Activated naive CD4-positive, alpha-beta T cell treated with anti-CD3 and anti-CD28 coated beads, Interleukin-2, amount 50 U/mL, for 72 hours (primary cell): Measurements from ENCODE around the gene TMCO1. TPM values are rescaled to one million over a fixed set of nuclear protein-coding genes. Genes with fewer than 3 reads are reported as not detected.
A peak's percentile ranks its signal among the peaks of the same experiment; 100 is the strongest.
"Not testable (repeated sequence)": the region's sequence is repeated elsewhere in the genome, so short reads cannot be mapped to it uniquely, and the experiment has no call there.

Experiments used
- ATAC-seq, 2 donors: fragments of 150-1000 bp; cut with Tn5 transposase; 2 replicates each; pipeline ENCODE4 v1.10.0; 2021; ENCODE audit warnings: mild to moderate bottlenecking in 2 of 2, moderate library complexity in 2 of 2
- DNase-seq, 2 donors: peaks; one replicate each; pipeline ENCODE4 v3.0.0; 2021 to 2022; ENCODE audit warnings: low spot score in 2 of 2
- H3K27ac Mint-ChIP-seq, 2 donors: one replicate each; pipeline ENCODE4 v1.8.0; 2022; ENCODE audit warnings: mild to moderate bottlenecking in 2 of 2, mixed read lengths in 2 of 2
- H3K36me3 Mint-ChIP-seq, 2 donors: one replicate each; pipeline ENCODE4 v1.8.0; 2022; ENCODE audit warnings: mixed read lengths in 2 of 2
- H3K9me3 Mint-ChIP-seq, 2 donors: one replicate each; pipeline ENCODE4 v1.8.0; 2022; ENCODE audit warnings: mixed read lengths in 2 of 2
- total RNA-seq, 2 donors: library from RNA; stranded (reverse); gene quantifications; one replicate each; pipeline ENCODE4 v1.2.3, GENCODE V29; 2022

Gene TMCO1
- total RNA-seq, 2 donors from 2014 or later: 58.1 to 72.0 TPM

GRCh38 chr1:165703648-165704047, 65.0 kb downstream of the TMCO1 start:
- DNase-seq (no peak), ATAC-seq (no peak)
- no peak overlapping the region for H3K27ac Mint-ChIP-seq
- H3K36me3 Mint-ChIP-seq: no peaks in the 10 kb centered on the region
- H3K9me3 Mint-ChIP-seq: no peaks in the 10 kb centered on the region

- not testable (repeated sequence) for ATAC-seq, H3K9me3 Mint-ChIP-seq, DNase-seq, H3K36me3 Mint-ChIP-seq, H3K27ac Mint-ChIP-seq
These were observed 66.7 kb downstream of the TMCO1 start for GRCh38 chr1:165701922-165702321.

- ATAC-seq (no peak), DNase-seq (no peak)
- H3K9me3 Mint-ChIP-seq: no peaks in the 10 kb centered on the region
- peaks cover 5 to 7% of the 10 kb centered on the region in 2 donors for H3K36me3 Mint-ChIP-seq
- H3K27ac Mint-ChIP-seq: peak overlapping the region in 1 of 2 donors; percentile 100
These were observed 69.1 kb downstream of the TMCO1 start for GRCh38 chr1:165699577-165699976.

GRCh38 chr1:165698761-165699052, 70.0 kb downstream of the TMCO1 start:
- no peak for ATAC-seq
- no peak for DNase-seq
- H3K27ac Mint-ChIP-seq: peak overlapping the region; percentile 89 to 100
- H3K9me3 Mint-ChIP-seq: no peaks in the 10 kb centered on the region
- H3K36me3 Mint-ChIP-seq: peaks cover 7 to 8% of the 10 kb centered on the region in 2 donors

- DNase-seq (peak; percentile 87 to 91), ATAC-seq (peak; percentile 93 to 95)
- Mint-ChIP-seq H3K9me3 (no peaks in the 10 kb centered on the region), H3K36me3 (peaks cover 12 to 13% of the 10 kb centered on the region in 2 donors), H3K27ac (peak within 1 kb of the TSS; percentile 97 to 100)
These were observed 70.5 kb downstream of the TMCO1 start, which contains the start of gene ALDH9A1 for GRCh38 chr1:165697881-165698760. Gene ALDH9A1, minus strand, starts transcription at chr1:165698562. Its CDS starts 4 bp downstream, at chr1:165698558.

GRCh38 chr1:165697491-165697880, 71.2 kb downstream of the TMCO1 start:
- DNase-seq: no peak
- H3K36me3 Mint-ChIP-seq: peaks cover 13 to 15% of the 10 kb centered on the region in 2 donors
- H3K27ac Mint-ChIP-seq: peak overlapping the region; percentile 97 to 100
- no peaks in the 10 kb centered on the region for H3K9me3 Mint-ChIP-seq
- ATAC-seq: no peak

GRCh38 chr1:165696625-165697100, 72.0 kb downstream of the TMCO1 start:
- peak overlapping the region in 1 of 2 donors; percentile 100 for H3K27ac Mint-ChIP-seq
- ATAC-seq: no peak

GRCh38 chr1:165695031-165695430, 73.6 kb downstream of the TMCO1 start:
- Mint-ChIP-seq H3K27ac (no peak overlapping the region), H3K9me3 (no peaks in the 10 kb centered on the region), H3K36me3 (peaks cover 13 to 23% of the 10 kb centered on the region in 2 donors)
- no peak for DNase-seq
- ATAC-seq: no peak

More at GRCh38 chr1:165696625-165697100, 72.0 kb downstream of the TMCO1 start:
- no peaks in the 10 kb centered on the region for H3K9me3 Mint-ChIP-seq
- peaks cover 13 to 23% of the 10 kb centered on the region in 2 donors for H3K36me3 Mint-ChIP-seq
- DNase-seq: no peak

- no peak overlapping the region for H3K27ac Mint-ChIP-seq
- ATAC-seq: no peak
- H3K9me3 Mint-ChIP-seq: peaks cover 0 to 6% of the 10 kb centered on the region in 2 donors
- H3K36me3 Mint-ChIP-seq: peaks cover 7 to 37% of the 10 kb centered on the region in 2 donors
- no peak for DNase-seq
These were observed 80.6 kb downstream of the TMCO1 start for GRCh38 chr1:165688046-165688445.

- H3K27ac Mint-ChIP-seq: peak overlapping the region; percentile 3 to 41
- H3K9me3 Mint-ChIP-seq: peaks cover 0 to 11% of the 10 kb centered on the region in 2 donors
- peaks cover 17 to 40% of the 10 kb centered on the region in 2 donors for H3K36me3 Mint-ChIP-seq
- ATAC-seq (no peak), DNase-seq (no peak)
These were observed 81.7 kb downstream of the TMCO1 start for GRCh38 chr1:165686971-165687433.

GRCh38 chr1:165686121-165686970, 82.3 kb downstream of the TMCO1 start:
- peak overlapping the region; percentile 3 to 41 for H3K27ac Mint-ChIP-seq
- peaks cover 0 to 11% of the 10 kb centered on the region in 2 donors for H3K9me3 Mint-ChIP-seq
- ATAC-seq (no peak), DNase-seq (no peak)
- peaks cover 17 to 44% of the 10 kb centered on the region in 2 donors for H3K36me3 Mint-ChIP-seq

GRCh38 chr1:165683848-165684485, 84.7 kb downstream of the TMCO1 start:
- Mint-ChIP-seq H3K27ac (peak overlapping the region; percentile 19 to 57), H3K9me3 (peaks cover 0 to 11% of the 10 kb centered on the region in 2 donors), H3K36me3 (peaks cover 30 to 56% of the 10 kb centered on the region in 2 donors)
- ATAC-seq: no peak
- DNase-seq: no peak

- Mint-ChIP-seq H3K27ac (peak overlapping the region in 1 of 2 donors; percentile 75), H3K36me3 (peaks cover 32 to 56% of the 10 kb centered on the region in 2 donors)
- H3K9me3 Mint-ChIP-seq, ATAC-seq, DNase-seq: not testable (repeated sequence)
These were observed 87.9 kb downstream of the TMCO1 start for GRCh38 chr1:165680773-165681172.

GRCh38 chr1:165680303-165680702, 88.4 kb downstream of the TMCO1 start:
- ATAC-seq: no peak
- H3K27ac Mint-ChIP-seq: peak overlapping the region; percentile 19 to 75
- H3K9me3 Mint-ChIP-seq: peaks cover 0 to 4% of the 10 kb centered on the region in 2 donors
- no peak for DNase-seq
- peaks cover 32 to 51% of the 10 kb centered on the region in 2 donors for H3K36me3 Mint-ChIP-seq

GRCh38 chr1:165679282-165680036, 89.2 kb downstream of the TMCO1 start:
- Mint-ChIP-seq H3K36me3 (peaks cover 32 to 50% of the 10 kb centered on the region in 2 donors), H3K27ac (peak overlapping the region in 1 of 2 donors; percentile 63), H3K9me3 (peaks cover 0 to 4% of the 10 kb centered on the region in 2 donors)
- DNase-seq (no peak), ATAC-seq (no peak)
